ENCODE results near the gene ZNF281. TPM values are rescaled to one million over a fixed set of nuclear protein-coding genes. Genes with fewer than 3 reads are reported as not detected.
A peak's percentile ranks its signal among the peaks of the same experiment; 100 is the strongest.

Gene ZNF281
- total RNA-seq (2021; ENCODE audit: unreplicated experiment) (23.3 TPM), Bru-seq, nascent RNA (percentile 97 among the genes with signal in this experiment), BruChase-seq, experiment 1, labeled RNA remaining after a 6-hour chase (percentile 85 among the genes with signal in this experiment), BruChase-seq, experiment 2, labeled RNA remaining after a 2-hour chase (percentile 99 among the genes with signal in this experiment)
- 7.0 and 10.4 TPM in 2 replicates for polyA plus RNA-seq (2012)
- long read RNA-seq, full-length matches to known transcripts, result 45 of 116 reads
- long read RNA-seq, partial matches to known transcripts, result 0 of 116 reads
- long read RNA-seq, other reads (novel, unspliced or antisense), result 71 of 116 reads

- Histone ChIP-seq H3K9ac (ENCODE audit: low read length) (peak within 1 kb of the TSS; percentile 84), H3K36me3 (ENCODE audit: control insufficient read depth in 1 of 2, insufficient read depth in 2 of 2, low read length in 2 of 2) (peaks cover 7 to 28% of the 10 kb centered on the region in 2 experiments; a peak in 2 of 4 replicates), H4K20me1 (ENCODE audit: insufficient read depth) (no peaks in the 10 kb centered on the region; the same call in 1 of the 2 replicates), H3K27ac (ENCODE audit: low read depth, low read length) (peak within 1 kb of the TSS; percentile 78), H3K4me3 (replicated peaks in 1 of 2; ENCODE audit: low read depth in 1 of 2, low read length in 2 of 2) (peak within 1 kb of the TSS; percentile 79 to 84), H3K4me2 (ENCODE audit: low read length) (peak within 1 kb of the TSS; percentile 93), H3K27me3 (ENCODE audit: insufficient read depth, low read length) (no peaks in the 10 kb centered on the region), H2AFZ (ENCODE audit: low read depth, low read length, poor library complexity, severe bottlenecking) (peak within 1 kb of the TSS; percentile 72), H3K9me3 (ENCODE audit: control insufficient read depth in 1 of 2, insufficient read depth in 1 of 2, low read depth in 1 of 2, low read length in 2 of 2) (no peaks in the 10 kb centered on the region), H3K79me2 (ENCODE audit: insufficient read depth, low read length) (peaks cover 48% of the 10 kb centered on the region), H3K4me1 (ENCODE audit: control insufficient read depth in 1 of 2, insufficient read depth in 2 of 2, low read length in 2 of 2) (peaks cover 27 to 54% of the 10 kb centered on the region in 2 experiments), H3K9me2 (ENCODE audit: insufficient read depth) (no peaks in the 10 kb centered on the region)
- BruUV-seq (replicated peaks), result no TSS peak
- intact Hi-C loops (cut with micrococcal nuclease), result loop anchor here (2.0 kb wide), 1 partner anchor 79 kb away; no protein-coding TSS in a partner anchor
- RAD21 ChIA-PET (ENCODE audit: low non-redundant PET in 1 of 2, low total read pairs in 2 of 2, uncharacterized antibody in 2 of 2, unreplicated experiment in 2 of 2), result no interaction called here
- TF ChIP-seq RAD21 (IDR thresholded peaks at IDR 0.05; ENCODE audit: low read depth) (no peak; the same call in 1 of the 2 replicates), YY1 (IDR thresholded peaks at IDR 0.05; ENCODE audit: extremely low read depth, insufficient replicate concordance, low read depth, low read length) (peak; percentile 31), EGR1 (IDR thresholded peaks at IDR 0.05; ENCODE audit: low read depth) (peak; percentile 46), EZH2phosphoT487 (IDR thresholded peaks at IDR 0.05; ENCODE audit: borderline replicate concordance) (no peak), SIN3A (IDR thresholded peaks at IDR 0.05; ENCODE audit: low read depth) (peak; percentile 39; the same call in 1 of the 2 replicates), CTCF (IDR thresholded peaks at IDR 0.05 in 2 of 3, conservative IDR thresholded peaks at IDR 0.05 in 1 of 3; ENCODE audit: borderline replicate concordance in 1 of 3, insufficient read depth in 1 of 3, low read depth in 2 of 3, low read length in 2 of 3) (no peak), MAX (IDR thresholded peaks at IDR 0.05) (peak; percentile 41; the same call in 1 of the 2 replicates), POLR2A (IDR thresholded peaks at IDR 0.05; ENCODE audit: borderline replicate concordance, extremely low read depth, insufficient read depth, insufficient read length) (no peak), ATF3 (IDR thresholded peaks at IDR 0.05) (no peak), ELF1 (IDR thresholded peaks at IDR 0.05; ENCODE audit: borderline replicate concordance, low read depth) (no peak), POLR2AphosphoS5 (IDR thresholded peaks at IDR 0.05; ENCODE audit: low read depth, low read length) (peak; percentile 79), CBX3 (IDR thresholded peaks at IDR 0.05; ENCODE audit: low read depth) (no peak)
- CTCF ChIA-PET, result no interaction called here
- DNase-seq (ENCODE audit: low read depth, low spot score) (peak; percentile 79), ATAC-seq (peak; percentile 95)
- POLR2A ChIA-PET, result no interaction called here
These were observed at the start of gene ZNF281 for GRCh38 chr1:200409761-200410565. ZNF281 (minus strand) TSS chr1:200410036; CDS start chr1:200409705, 331 bp downstream.

Measured in HCT116 (cell line).